ENCODE measurements around the gene DIAPH1.

The DIAPH1 gene

DNA sequence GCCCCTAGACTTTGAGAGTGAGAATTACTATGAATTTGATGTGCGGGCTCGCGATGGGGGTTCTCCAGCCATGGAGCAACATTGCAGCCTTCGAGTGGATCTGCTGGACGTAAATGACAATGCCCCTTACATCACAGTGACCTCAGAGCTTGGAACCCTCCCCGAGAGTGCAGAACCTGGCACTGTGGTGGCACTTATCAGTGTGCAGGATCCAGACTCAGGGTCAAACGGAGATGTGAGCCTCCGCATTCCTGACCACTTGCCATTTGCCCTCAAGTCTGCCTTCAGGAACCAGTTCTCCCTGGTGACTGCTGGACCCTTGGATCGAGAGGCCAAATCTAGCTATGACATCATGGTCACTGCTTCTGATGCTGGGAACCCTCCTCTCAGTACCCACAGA is 132.7 kb downstream of the DIAPH1 start:
- Histone ChIP-seq H3K9me2 (replicated peaks; ENCODE audit: control insufficient read depth, low read length) (no peaks in the 10 kb centered on the region), H3K79me2 (ENCODE audit: control insufficient read depth, low read length) (peaks cover 99% of the 10 kb centered on the region), H3K27ac (ENCODE audit: low read depth, low read length) (no peak overlapping the region), H3K36me3 (ENCODE audit: control insufficient read depth, low read length) (peaks cover 86% of the 10 kb centered on the region), H3K4me3 (ENCODE audit: low read length) (no peak overlapping the region), H3K9me3 (ENCODE audit: control insufficient read depth, insufficient read depth, low read length) (no peaks in the 10 kb centered on the region), H3F3A (ENCODE audit: control insufficient read depth, insufficient read depth) (peaks cover 2% of the 10 kb centered on the region; the same call in 1 of the 2 replicates), H3K4me2 (ENCODE audit: low read length) (no peak overlapping the region), H4K20me1 (ENCODE audit: control insufficient read depth, insufficient read depth, low read depth, low read length) (no peaks in the 10 kb centered on the region), H3K27me3 (ENCODE audit: control insufficient read depth, low read length) (no peaks in the 10 kb centered on the region), H3K4me1 (ENCODE audit: control insufficient read depth, low read length) (peaks cover 58% of the 10 kb centered on the region)
- no peak for TF ChIP-seq EZH2phosphoT487 (IDR thresholded peaks at IDR 0.05; ENCODE audit: borderline replicate concordance, low read length)
- TF ChIP-seq, protein P1, sequence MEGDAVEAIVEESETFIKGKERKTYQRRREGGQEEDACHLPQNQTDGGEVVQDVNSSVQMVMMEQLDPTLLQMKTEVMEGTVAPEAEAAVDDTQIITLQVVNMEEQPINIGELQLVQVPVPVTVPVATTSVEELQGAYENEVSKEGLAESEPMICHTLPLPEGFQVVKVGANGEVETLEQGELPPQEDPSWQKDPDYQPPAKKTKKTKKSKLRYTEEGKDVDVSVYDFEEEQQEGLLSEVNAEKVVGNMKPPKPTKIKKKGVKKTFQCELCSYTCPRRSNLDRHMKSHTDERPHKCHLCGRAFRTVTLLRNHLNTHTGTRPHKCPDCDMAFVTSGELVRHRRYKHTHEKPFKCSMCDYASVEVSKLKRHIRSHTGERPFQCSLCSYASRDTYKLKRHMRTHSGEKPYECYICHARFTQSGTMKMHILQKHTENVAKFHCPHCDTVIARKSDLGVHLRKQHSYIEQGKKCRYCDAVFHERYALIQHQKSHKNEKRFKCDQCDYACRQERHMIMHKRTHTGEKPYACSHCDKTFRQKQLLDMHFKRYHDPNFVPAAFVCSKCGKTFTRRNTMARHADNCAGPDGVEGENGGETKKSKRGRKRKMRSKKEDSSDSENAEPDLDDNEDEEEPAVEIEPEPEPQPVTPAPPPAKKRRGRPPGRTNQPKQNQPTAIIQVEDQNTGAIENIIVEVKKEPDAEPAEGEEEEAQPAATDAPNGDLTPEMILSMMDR (IDR thresholded peaks at IDR 0.05; ENCODE audit: low read depth, low read length, poor library complexity, severe bottlenecking), result no peak

DNA sequence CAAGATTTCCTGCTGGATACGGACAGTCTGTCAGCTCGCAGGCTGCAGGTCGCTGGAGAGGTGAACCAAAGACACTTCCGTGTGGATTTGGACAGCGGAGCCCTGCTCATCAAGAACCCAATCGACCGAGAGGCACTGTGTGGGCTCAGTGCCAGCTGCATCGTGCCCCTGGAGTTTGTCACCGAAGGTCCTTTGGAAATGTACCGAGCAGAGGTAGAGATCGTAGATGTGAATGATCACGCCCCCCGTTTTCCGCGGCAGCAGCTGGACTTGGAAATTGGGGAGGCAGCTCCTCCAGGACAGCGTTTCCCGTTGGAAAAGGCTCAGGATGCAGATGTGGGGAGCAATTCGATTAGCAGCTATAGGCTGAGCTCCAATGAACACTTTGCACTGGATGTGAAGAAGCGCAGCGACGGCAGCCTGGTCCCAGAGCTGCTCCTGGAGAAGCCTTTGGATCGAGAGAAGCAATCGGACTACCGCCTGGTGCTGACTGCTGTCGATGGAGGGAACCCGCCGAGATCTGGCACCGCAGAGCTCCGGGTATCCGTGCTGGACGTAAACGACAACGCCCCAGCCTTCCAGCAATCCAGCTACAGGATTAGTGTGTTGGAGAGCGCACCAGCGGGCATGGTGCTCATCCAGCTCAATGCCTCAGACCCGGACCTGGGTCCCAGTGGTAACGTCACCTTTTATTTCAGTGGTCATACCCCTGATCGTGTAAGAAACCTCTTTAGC is 133.3 kb downstream of the DIAPH1 start:
- H3K27me3 ChIP-seq (ENCODE audit: control insufficient read depth, low read length), result no peaks in the 10 kb centered on the region
- TF ChIP-seq, protein P1 (IDR thresholded peaks at IDR 0.05; ENCODE audit: low read depth, low read length, poor library complexity, severe bottlenecking), result no peak
- no peak for TF ChIP-seq EZH2phosphoT487 (IDR thresholded peaks at IDR 0.05; ENCODE audit: borderline replicate concordance, low read length)
- peaks cover 6% of the 10 kb centered on the region; the same call in 1 of the 2 replicates for H3F3A ChIP-seq (ENCODE audit: control insufficient read depth, insufficient read depth)
- 0 out of 2 replicates have a peak overlapping the region, but pooled peaks have one; percentile 22 for H3K4me3 ChIP-seq (ENCODE audit: low read length)
- H3K4me2 ChIP-seq (ENCODE audit: low read length), result peak overlapping the region; percentile 96
- peaks cover 85% of the 10 kb centered on the region for H3K36me3 ChIP-seq (ENCODE audit: control insufficient read depth, low read length)
- no peaks in the 10 kb centered on the region for H3K9me2 ChIP-seq (replicated peaks; ENCODE audit: control insufficient read depth, low read length)
- H3K27ac ChIP-seq (ENCODE audit: low read depth, low read length), result no peak overlapping the region
- peaks cover 58% of the 10 kb centered on the region for H3K4me1 ChIP-seq (ENCODE audit: control insufficient read depth, low read length)
- H3K9me3 ChIP-seq (ENCODE audit: control insufficient read depth, insufficient read depth, low read length), result no peaks in the 10 kb centered on the region
- no peaks in the 10 kb centered on the region for H4K20me1 ChIP-seq (ENCODE audit: control insufficient read depth, insufficient read depth, low read depth, low read length)
- peaks cover 99% of the 10 kb centered on the region for H3K79me2 ChIP-seq (ENCODE audit: control insufficient read depth, low read length)

DNA sequence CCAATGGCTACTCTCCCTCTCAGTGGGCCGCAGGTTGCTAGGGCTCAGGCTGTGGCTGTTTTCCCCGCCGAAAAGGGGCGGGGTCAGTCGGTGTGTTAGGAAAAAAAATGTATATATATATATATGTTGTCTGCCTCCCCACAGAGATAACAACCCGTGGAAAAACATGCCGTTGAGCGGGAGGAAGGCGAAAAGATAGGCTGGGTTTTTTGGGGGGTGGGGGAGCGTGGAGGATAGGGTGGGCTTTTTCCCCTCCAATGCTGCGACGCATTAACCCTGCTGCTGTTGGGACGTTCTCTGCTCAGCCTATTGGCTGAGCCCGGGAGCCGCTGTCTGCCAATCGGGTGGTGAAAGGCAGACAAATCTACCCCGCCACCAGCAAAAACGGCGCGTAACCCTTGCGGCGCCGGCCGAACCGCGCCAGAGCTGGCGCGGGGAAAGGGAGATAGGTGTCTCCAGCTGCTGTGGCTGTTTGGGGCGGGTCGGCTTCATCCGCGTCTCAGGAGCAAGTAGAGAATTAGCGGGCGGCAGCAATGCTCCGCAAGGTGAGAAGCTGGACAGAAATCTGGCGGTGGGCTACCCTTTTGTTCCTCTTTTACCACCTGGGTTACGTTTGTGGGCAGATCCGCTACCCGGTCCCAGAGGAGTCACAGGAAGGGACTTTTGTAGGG is 134.0 kb downstream of the DIAPH1 start, which contains the start of gene PCDHGC4:
Gene PCDHGC4, plus strand, starts transcription at position 390 of the 671 bp plus-strand sequence. Its CDS starts 144 bp downstream, at position 534.
- no peaks in the 10 kb centered on the region for H3K9me2 ChIP-seq (replicated peaks; ENCODE audit: control insufficient read depth, low read length)
- peaks cover 85% of the 10 kb centered on the region for H3K36me3 ChIP-seq (ENCODE audit: control insufficient read depth, low read length)
- peaks cover 8% of the 10 kb centered on the region; the same call in 1 of the 2 replicates for H3F3A ChIP-seq (ENCODE audit: control insufficient read depth, insufficient read depth)
- H3K79me2 ChIP-seq (ENCODE audit: control insufficient read depth, low read length), result peaks cover 100% of the 10 kb centered on the region
- H4K20me1 ChIP-seq (ENCODE audit: control insufficient read depth, insufficient read depth, low read depth, low read length), result no peaks in the 10 kb centered on the region
- no peaks in the 10 kb centered on the region for H3K27me3 ChIP-seq (ENCODE audit: control insufficient read depth, low read length)
- no peak within 1 kb of the TSS for H3K27ac ChIP-seq (ENCODE audit: low read depth, low read length)
- TF ChIP-seq EZH2phosphoT487 (IDR thresholded peaks at IDR 0.05; ENCODE audit: borderline replicate concordance, low read length), result no peak
- TF ChIP-seq, protein P1 (IDR thresholded peaks at IDR 0.05; ENCODE audit: low read depth, low read length, poor library complexity, severe bottlenecking), result no peak
- H3K4me2 ChIP-seq (ENCODE audit: low read length), result peak within 1 kb of the TSS; percentile 96
- no peaks in the 10 kb centered on the region for H3K9me3 ChIP-seq (ENCODE audit: control insufficient read depth, insufficient read depth, low read length)
- H3K4me1 ChIP-seq (ENCODE audit: control insufficient read depth, low read length), result peaks cover 59% of the 10 kb centered on the region
- H3K4me3 ChIP-seq (ENCODE audit: low read length), result peak within 1 kb of the TSS; percentile 22

All from DOHH2 (cell line).